K562 (cell line): ENCODE results near the gene TTYH2. TPM values are rescaled to one million over a fixed set of nuclear protein-coding genes. Genes with fewer than 3 reads are reported as not detected.

Experiments used
- ATAC-seq: fragments of 200-7000 bp; cut with Tn5 transposase; 3 replicates; pipeline ENCODE4 v1.9.1; 2020; ENCODE audit warnings: moderate library complexity
- BruUV-seq: library from RNA; stranded (reverse); fragments of 400-500 nt; replicated peaks from 2 replicates; lab custom pipeline; 2021; lab: Mats Ljungman, UMichigan
- CTCF ChIA-PET: fragments of 300-600 bp; formaldehyde crosslinking; extraction: SDS; loops from one replicate; lab custom pipeline; 2021; ENCODE audit warnings: low intra/inter-chr PET ratio; lab: Yijun Ruan, JAX
- POLR2A ChIA-PET: fragments of 300-600, 350-650 bp; sonication (Branson Sonifier 250); formaldehyde crosslinking; extraction: SDS; loops from one replicate; lab custom pipeline; 2021; ENCODE audit warnings: antibody characterized with exemption, inconsistent platforms; lab: Yijun Ruan, JAX
- DNase-seq, 4 experiments: peaks; one replicate each; pipeline versions ENCODE4 v3.0.0 to v3.0.0-alpha.2; 2011 to 2018; ENCODE audit warnings: low spot score in 3 of 4, mixed read lengths in 3 of 4; ENCODE audit errors: extremely low read depth in 1 of 4
- FAIRE-seq: peaks from 2 replicates; lab custom pipeline; 2011; peaks lifted over from hg19 to GRCh38; lab: Jason Lieb, UNC
- H2AFZ ChIP-seq: 2 replicates; pipeline ENCODE4 v1.6.0; 2011; ENCODE audit warnings: low read depth, low read length, control low read depth, inconsistent platforms
- H3K27ac ChIP-seq: fragments of 200-600 bp; 3 replicates; pipeline ENCODE4 v1.8.0; 2011; ENCODE audit warnings: low read depth, mild to moderate bottlenecking, control low read depth, inconsistent platforms, low read length, moderate library complexity, mixed read lengths; ENCODE audit errors: extremely low read depth
- H3K27me3 ChIP-seq, 2 experiments: fragments of 300-600 bp in 1 of 2; 2 replicates in 1 of 2; 3 replicates in 1 of 2; pipeline versions ENCODE4 v1.6.0 to v1.8.0; 2011; ENCODE audit warnings: inconsistent platforms in 2 of 2, low read length in 2 of 2, mild to moderate bottlenecking in 1 of 2, mixed read lengths in 1 of 2, moderate library complexity in 1 of 2; ENCODE audit not compliant: control insufficient read depth in 2 of 2, insufficient read depth in 2 of 2
- H3K36me3 ChIP-seq: fragments of 300-600 bp; 3 replicates; pipeline ENCODE4 v1.8.0; 2011; ENCODE audit warnings: mild to moderate bottlenecking, low read length, inconsistent platforms; ENCODE audit not compliant: control insufficient read depth, insufficient read depth
- H3K4me1 ChIP-seq, 2 experiments: fragments of 200-600 bp in 1 of 2; replicated peaks in 1 of 2; 2 replicates in 1 of 2; 3 replicates in 1 of 2; pipeline versions ENCODE4 v1.5.1 to v1.8.0; 2011; ENCODE audit warnings: inconsistent platforms in 2 of 2, low read length in 2 of 2, mild to moderate bottlenecking in 1 of 2, mixed read lengths in 1 of 2, moderate library complexity in 1 of 2; ENCODE audit not compliant: control insufficient read depth in 2 of 2, insufficient read depth in 2 of 2
- H3K4me2 ChIP-seq: 2 replicates; pipeline ENCODE4 v1.6.1; 2011; ENCODE audit warnings: low read length, control low read depth, inconsistent platforms, mixed read lengths; ENCODE audit not compliant: insufficient read depth
- H3K4me3 ChIP-seq: fragments of 200-600 bp; sonication (generic), shearing (Covaris generic); 2 replicates; pipeline ENCODE4 v1.5.1; 2016; ENCODE audit warnings: control low read depth, inconsistent platforms
- H3K79me2 ChIP-seq: fragments of 200-600 bp; 3 replicates; pipeline ENCODE4 v1.8.0; 2011; ENCODE audit warnings: low read length, inconsistent platforms; ENCODE audit not compliant: control insufficient read depth, insufficient read depth
- H3K9ac ChIP-seq, 2 experiments: 2 replicates each; pipeline versions ENCODE4 v1.6.0 to v1.6.1; 2011; ENCODE audit warnings: low read depth in 2 of 2, low read length in 2 of 2, control low read depth in 1 of 2, inconsistent platforms in 1 of 2, mild to moderate bottlenecking in 1 of 2, mixed read lengths in 1 of 2; ENCODE audit not compliant: insufficient read depth in 1 of 2
- H3K9me1 ChIP-seq: one replicate; pipeline ENCODE4 v1.6.0; 2011; ENCODE audit warnings: inconsistent platforms, mild to moderate bottlenecking, low read length, moderate library complexity; ENCODE audit not compliant: control insufficient read depth, insufficient read depth
- H3K9me3 ChIP-seq: replicated peaks from 2 replicates; pipeline ENCODE4 v1.5.1; 2011; ENCODE audit warnings: low read depth, low read length, inconsistent platforms; ENCODE audit not compliant: control insufficient read depth, insufficient read depth
- H4K20me1 ChIP-seq: replicated peaks from 2 replicates; pipeline ENCODE4 v1.6.1; 2011; ENCODE audit warnings: low read length, inconsistent platforms, mixed read lengths; ENCODE audit not compliant: control insufficient read depth, insufficient read depth
- ATF3 ChIP-seq, 2 experiments: fragments of 450-650 bp in 1 of 2; sonication (generic) in 1 of 2; formaldehyde crosslinking in 1 of 2; IDR thresholded peaks in 1 of 2; conservative IDR thresholded peaks in 1 of 2; 2 replicates each; pipeline versions ENCODE4 v1.6.1 to v1.8.1; 2016 to 2023; ENCODE audit warnings: mild to moderate bottlenecking in 2 of 2, moderate library complexity in 2 of 2, inconsistent platforms in 1 of 2, missing genetic modification reagents in 1 of 2
- CHD2 ChIP-seq: IDR thresholded peaks from 2 replicates; pipeline ENCODE4 v1.6.1; 2011; ENCODE audit warnings: low read depth, low read length
- CREB5 ChIP-seq: fragments of 250-450 bp; sonication (Bioruptor Pico); IDR thresholded peaks from 2 replicates; pipeline ENCODE4 v1.5.0; 2020; ENCODE audit warnings: mild to moderate bottlenecking
- HDAC1 ChIP-seq, 2 experiments: fragments of 450-650 bp; IDR thresholded peaks; 2 replicates each; pipeline ENCODE4 v1.6.1; 2016 to 2017; ENCODE audit warnings: inconsistent platforms in 1 of 2, mild to moderate bottlenecking in 1 of 2, moderate library complexity in 1 of 2
- HMG20A ChIP-seq: fragments of 450-650 bp; formaldehyde crosslinking; conservative IDR thresholded peaks from 2 replicates; pipeline ENCODE4 v1.4.0; 2020; ENCODE audit warnings: mild to moderate bottlenecking, mixed read lengths
- HMGN3 ChIP-seq: IDR thresholded peaks from 2 replicates; pipeline ENCODE4 v1.6.1; 2011; ENCODE audit warnings: borderline replicate concordance, low read depth, mild to moderate bottlenecking, mixed read lengths, low read length; ENCODE audit not compliant: insufficient read length; ENCODE audit errors: extremely low read depth
- MBD1 ChIP-seq: fragments of 250-450 bp; sonication (Bioruptor Pico); IDR thresholded peaks from 2 replicates; pipeline ENCODE4 v1.8.0; 2022; ENCODE audit warnings: inconsistent platforms
- NCOA4 ChIP-seq: fragments of 450-650 bp; IDR thresholded peaks from 2 replicates; pipeline ENCODE4 v1.6.1; 2018; ENCODE audit warnings: mild to moderate bottlenecking; ENCODE audit not compliant: partially characterized antibody
- PCBP1 ChIP-seq: fragments of 200-400 bp; formaldehyde crosslinking; IDR thresholded peaks from 2 replicates; pipeline ENCODE4 v1.6.1; 2018; ENCODE audit warnings: mild to moderate bottlenecking, low read depth, low read length; ENCODE audit not compliant: poor library complexity, severe bottlenecking
- RFX7 ChIP-seq: fragments of 250-450 bp; sonication (Bioruptor Pico); IDR thresholded peaks from 2 replicates; pipeline ENCODE4 v1.5.1; 2021; ENCODE audit warnings: mild to moderate bottlenecking
- RNF2 ChIP-seq: sonication (generic); IDR thresholded peaks from 2 replicates; pipeline ENCODE4 v1.6.1; 2016
- TCF7L2 ChIP-seq: fragments of 150-350 bp; IDR thresholded peaks from 2 replicates; pipeline ENCODE4 v1.6.1; 2016; ENCODE audit warnings: low read depth, mild to moderate bottlenecking, low read length, moderate library complexity
- THRB ChIP-seq: fragments of 450-650 bp; formaldehyde crosslinking; conservative IDR thresholded peaks from 2 replicates; pipeline ENCODE4 v1.4.0; 2022; ENCODE audit warnings: mild to moderate bottlenecking, missing genetic modification characterization
- ZC3H11A ChIP-seq: IDR thresholded peaks from 2 replicates; pipeline ENCODE4 v1.6.1; 2012; ENCODE audit warnings: low read depth, low read length, improper control_type of control experiment
- ZNF239 ChIP-seq: fragments of 250-450 bp; sonication (Bioruptor Pico); IDR thresholded peaks from 2 replicates; pipeline ENCODE4 v1.4.0; 2020; ENCODE audit warnings: mild to moderate bottlenecking
- ZNF551 ChIP-seq: fragments of 250-450 bp; sonication (Bioruptor Pico); IDR thresholded peaks from 2 replicates; pipeline ENCODE4 v1.5.0; 2021; ENCODE audit warnings: mild to moderate bottlenecking, moderate library complexity
- WGBS: fragments of 100-300 bp; shearing (Covaris generic); methylation state at CpG from one replicate; pipeline ENCODE4 v1.1.6; 2016; ENCODE audit warnings: low coverage, mixed read lengths; ENCODE audit not compliant: insufficient coverage; ENCODE audit errors: missing lambda C conversion rate; 5-methylcytosine and 5-hydroxymethylcytosine counted together
- in situ Hi-C: fragments of 300-500 bp; cut with MboI; formaldehyde crosslinking; loops from 4 replicates; pipeline ENCODE4 v1.15.0; 2018; ENCODE audit warnings: inconsistent platforms, mixed read lengths
- intact Hi-C: fragments of 100-400 bp; cut with micrococcal nuclease; formaldehyde crosslinking; loops from 2 replicates; pipeline ENCODE4 v1.14.2; 2022
- polyA plus RNA-seq, 8 experiments: library from polyadenylated mRNA; depleted of rRNA in 4 of 8; stranded (reverse) in 5 of 8; unstranded in 3 of 8; fragments of >200 nt; fragmentation: Nextera tagmentation in 2 of 8; fragmentation: Illumina TruSeq in 1 of 8; extraction: Ambion mirVana in 2 of 8; extraction: Trizol in 1 of 8; gene quantifications; 2 replicates each; pipeline versions ENCODE4 v1.2.1 to v1.2.3, GENCODE V29; 2011 to 2014; ENCODE audit warnings: inconsistent platforms in 1 of 8, missing spikeins in 1 of 8
- total RNA-seq, 7 experiments: library from RNA; depleted of rRNA in 6 of 7; stranded (reverse); fragments of >200 nt in 6 of 7; fragmentation: Illumina TruSeq in 2 of 7; extraction: Trizol in 2 of 7; gene quantifications; 2 replicates each; pipeline versions ENCODE4 v1.2.1 to v1.2.3, GENCODE V29; 2011 to 2021; ENCODE audit warnings: low replicate concordance in 1 of 7

Gene TTYH2
- total and polyA plus RNA-seq, 9 of the 15 experiments (the other 6 are each of a cell fraction or from before 2014, with no cell fraction given) = 0.03 to 2.0 (median 0.91) TPM

GRCh38 chr17:74280093-74280513, 66.7 kb downstream of the TTYH2 start:
- WGBS = 7% methylated on average over 8 of the region's 9 CpGs
- no peak for FAIRE-seq
- no peak for DNase-seq
- BruUV-seq = no TSS peak
- no peaks in the 10 kb centered on the region for H3K9me3 ChIP-seq
- ATAC-seq = no peak
- in situ Hi-C loops (loop anchor here (5.0 kb wide), 1 partner anchor 63 kb away; no protein-coding TSS in a partner anchor), intact Hi-C loops (loop anchor here (5.0 kb wide), 1 partner anchor 68 kb away; the partner anchor contains the start of gene TTYH2)
- H2AFZ ChIP-seq = no peak overlapping the region
- H3K4me1 ChIP-seq = peaks cover 14 to 24% of the 10 kb centered on the region in 2 experiments
- H3K27me3 ChIP-seq = peaks cover 10 to 16% of the 10 kb centered on the region in 2 experiments
- H4K20me1 ChIP-seq = no peaks in the 10 kb centered on the region
- CTCF ChIA-PET = no interaction called here
- no peaks in the 10 kb centered on the region for H3K9me1 ChIP-seq
- H3K4me3 ChIP-seq = no peak overlapping the region
- no peaks in the 10 kb centered on the region for H3K36me3 ChIP-seq
- POLR2A ChIA-PET = interaction anchor here (0.6 kb wide), 1 partner anchor 22 kb away, joined by 3 read pairs; no protein-coding TSS in a partner anchor
- H3K4me2 ChIP-seq = no peak overlapping the region
- H3K79me2 ChIP-seq = no peaks in the 10 kb centered on the region
- no peak overlapping the region for H3K27ac ChIP-seq
- no peak overlapping the region for H3K9ac ChIP-seq
- TF ChIP-seq NCOA4 (no peak), PCBP1 (no peak), THRB (CRISPR knock-in tag) (no peak), MBD1 (CRISPR knock-in tag) (no peak), ATF3 (IDR thresholded peaks at IDR 0.05) (0 out of 2 replicates have a peak, but pooled peaks have one; percentile 12), ATF3 (CRISPR knock-in tag; conservative IDR thresholded peaks at IDR 0.05) (no peak), HMGN3 (no peak), ZNF551 (CRISPR knock-in tag) (no peak), CHD2 (no peak), CREB5 (no peak), TCF7L2 (no peak), RNF2 (no peak), ZC3H11A (no peak), ZNF239 (CRISPR knock-in tag) (no peak), RFX7 (CRISPR knock-in tag) (no peak), HDAC1 (IDR thresholded peaks at IDR 0.05) (no peak), HMG20A (CRISPR knock-in tag) (no peak)
